B cell (primary cell): ENCODE results near the gene MSH3.

Source experiments
- CTCF ChIP-seq: fragments of 200-600 bp; IDR thresholded peaks from one replicate; pipeline ENCODE4 v1.8.0; 2022; ENCODE audit warnings: antibody characterized with exemption, mild to moderate bottlenecking
- EZH2 ChIP-seq: IDR thresholded peaks from 2 replicates; pipeline ENCODE4 v1.6.1; 2012; ENCODE audit warnings: borderline replicate concordance, low read depth, mild to moderate bottlenecking, moderate library complexity, low read length; ENCODE audit not compliant: insufficient read depth, poor library complexity, severe bottlenecking

DNA sequence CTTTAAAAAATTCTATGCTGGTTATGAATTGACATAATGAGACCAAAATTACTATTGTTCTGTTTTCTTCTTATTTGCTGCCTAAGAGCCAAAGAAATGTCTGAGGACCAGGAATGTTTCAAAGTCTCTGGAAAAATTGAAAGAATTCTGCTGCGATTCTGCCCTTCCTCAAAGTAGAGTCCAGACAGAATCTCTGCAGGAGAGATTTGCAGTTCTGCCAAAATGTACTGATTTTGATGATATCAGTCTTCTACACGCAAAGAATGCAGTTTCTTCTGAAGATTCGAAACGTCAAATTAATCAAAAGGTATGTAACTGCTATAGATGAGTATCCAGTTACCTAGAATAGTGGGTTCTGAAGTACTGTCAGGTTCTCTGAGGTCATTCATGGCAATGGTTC, 10.6 kb downstream of the MSH3 start:
- TF ChIP-seq CTCF (no peak), EZH2 (no peak)
